ENCODE results near the gene MMD. TPM values are rescaled to one million over a fixed set of nuclear protein-coding genes. Genes with fewer than 3 reads are reported as not detected.

MMD gene
- total and polyA plus RNA-seq, 2 of the 13 experiments (the other 11 are each of a cell fraction or from before 2014, with no cell fraction given): 121 to 225 TPM

DNA sequence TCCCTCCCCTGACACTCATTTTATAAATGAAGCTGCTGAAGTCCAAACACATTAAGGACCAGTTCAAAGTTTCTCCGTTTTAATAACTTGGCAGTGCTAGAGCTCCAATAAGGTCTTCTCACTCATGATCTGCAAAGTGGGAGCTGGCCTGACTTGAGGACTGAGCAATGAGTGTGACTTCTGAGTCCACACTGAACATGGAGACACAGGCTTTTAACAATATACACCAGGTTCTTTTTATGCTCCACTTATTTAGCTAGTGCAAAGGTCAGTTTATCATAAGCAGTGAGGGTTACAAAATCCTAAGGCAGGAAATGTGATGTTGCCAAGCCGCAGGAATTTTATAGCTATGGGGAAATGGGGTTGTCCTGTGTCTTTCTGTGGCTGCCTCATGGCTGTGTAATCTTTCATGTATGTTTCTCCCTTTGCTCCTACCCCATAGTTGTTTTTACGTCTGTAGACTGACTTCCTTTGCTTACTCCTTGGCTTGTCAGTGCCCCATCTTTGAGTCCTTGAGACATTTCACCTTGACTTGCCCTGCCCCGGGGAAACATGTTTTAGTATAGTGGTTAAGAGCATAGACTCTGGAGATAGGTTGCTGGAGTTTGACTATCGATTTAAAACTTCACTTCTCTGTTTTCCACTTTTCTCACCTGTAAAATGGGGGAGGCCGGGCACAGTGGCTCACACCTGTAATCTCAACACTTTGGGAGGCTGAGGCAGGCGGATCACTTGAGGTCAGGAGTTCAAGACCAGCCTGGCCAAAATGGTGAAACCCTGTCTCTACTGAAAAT lies 12.2 kb upstream of the MMD start (continued):
- TF ChIP-seq, protein P1, sequence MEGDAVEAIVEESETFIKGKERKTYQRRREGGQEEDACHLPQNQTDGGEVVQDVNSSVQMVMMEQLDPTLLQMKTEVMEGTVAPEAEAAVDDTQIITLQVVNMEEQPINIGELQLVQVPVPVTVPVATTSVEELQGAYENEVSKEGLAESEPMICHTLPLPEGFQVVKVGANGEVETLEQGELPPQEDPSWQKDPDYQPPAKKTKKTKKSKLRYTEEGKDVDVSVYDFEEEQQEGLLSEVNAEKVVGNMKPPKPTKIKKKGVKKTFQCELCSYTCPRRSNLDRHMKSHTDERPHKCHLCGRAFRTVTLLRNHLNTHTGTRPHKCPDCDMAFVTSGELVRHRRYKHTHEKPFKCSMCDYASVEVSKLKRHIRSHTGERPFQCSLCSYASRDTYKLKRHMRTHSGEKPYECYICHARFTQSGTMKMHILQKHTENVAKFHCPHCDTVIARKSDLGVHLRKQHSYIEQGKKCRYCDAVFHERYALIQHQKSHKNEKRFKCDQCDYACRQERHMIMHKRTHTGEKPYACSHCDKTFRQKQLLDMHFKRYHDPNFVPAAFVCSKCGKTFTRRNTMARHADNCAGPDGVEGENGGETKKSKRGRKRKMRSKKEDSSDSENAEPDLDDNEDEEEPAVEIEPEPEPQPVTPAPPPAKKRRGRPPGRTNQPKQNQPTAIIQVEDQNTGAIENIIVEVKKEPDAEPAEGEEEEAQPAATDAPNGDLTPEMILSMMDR (CRISPR knock-in tag; IDR thresholded peaks at IDR 0.05): no peak
- TF ChIP-seq ZC3H13 (CRISPR knock-in tag; IDR thresholded peaks at IDR 0.05) (0 out of 2 replicates have a peak, but pooled peaks have one; percentile 41), PAXIP1 (CRISPR knock-in tag; conservative IDR thresholded peaks at IDR 0.05) (peak; percentile 89), ZIK1 (CRISPR knock-in tag; IDR thresholded peaks at IDR 0.05; ENCODE audit: borderline replicate concordance, low read depth) (no peak), EHMT2 (IDR thresholded peaks at IDR 0.05; ENCODE audit: borderline replicate concordance, low read depth, low read length) (peak; percentile 34; the same call in 1 of the 2 replicates), ZNF562 (CRISPR knock-in tag; IDR thresholded peaks at IDR 0.05; ENCODE audit: borderline replicate concordance) (no peak), BRD4 (CRISPR knock-in tag; IDR thresholded peaks at IDR 0.05) (no peak), TBX2 (CRISPR knock-in tag; IDR thresholded peaks at IDR 0.05; ENCODE audit: borderline replicate concordance) (peak; percentile 56; the same call in 1 of the 2 replicates), ZFP41 (CRISPR knock-in tag; IDR thresholded peaks at IDR 0.05; ENCODE audit: borderline replicate concordance) (no peak), MZF1 (CRISPR knock-in tag; IDR thresholded peaks at IDR 0.05; ENCODE audit: borderline replicate concordance) (no peak), RBFOX2 (IDR thresholded peaks at IDR 0.05; ENCODE audit: low read depth, low read length) (peak; percentile 83), CBX2 (IDR thresholded peaks at IDR 0.05; ENCODE audit: low read depth, low read length) (no peak), CBX2 (CRISPR knock-in tag; IDR thresholded peaks at IDR 0.05; ENCODE audit: low read depth) (no peak), THAP9 (CRISPR knock-in tag; IDR thresholded peaks at IDR 0.05; ENCODE audit: borderline replicate concordance) (no peak), HNRNPUL1 (IDR thresholded peaks at IDR 0.05; ENCODE audit: low read depth, low read length) (no peak), FOXO1 (CRISPR knock-in tag; IDR thresholded peaks at IDR 0.05) (peak; percentile 89), ZNF569 (CRISPR knock-in tag; IDR thresholded peaks at IDR 0.05; ENCODE audit: borderline replicate concordance) (no peak), PTBP1 (IDR thresholded peaks at IDR 0.05; ENCODE audit: low read depth, low read length, poor library complexity, severe bottlenecking) (no peak), HOXD1 (CRISPR knock-in tag; IDR thresholded peaks at IDR 0.05) (no peak), IRF2 (CRISPR knock-in tag; IDR thresholded peaks at IDR 0.05) (no peak)
